Stomach (tissue), 9 donors: ENCODE data around the gene TPRG1L. TPM values are rescaled to one million over a fixed set of nuclear protein-coding genes. Genes with fewer than 3 reads are reported as not detected.

Source experiments
- DNase-seq, 2 donors: peaks; one replicate each; pipeline versions ENCODE4 v3.0.0 to v3.0.0-alpha.2; 2013 to 2019
- H3K27ac ChIP-seq, 5 donors: fragments of 200-600 bp in 4 of 5; sonication (generic) in 4 of 5; one replicate each; pipeline ENCODE4 v1.5.1; 2013 to 2019; ENCODE audit warnings: mild to moderate bottlenecking in 1 of 5, moderate library complexity in 1 of 5
- H3K27me3 ChIP-seq, 3 donors: fragments of 200-600 bp; sonication (generic); one replicate each; pipeline ENCODE4 v1.5.1; 2017 to 2019; ENCODE audit warnings: mixed run types in 1 of 3
- H3K36me3 ChIP-seq, 4 donors: fragments of 200-600 bp; sonication (generic); 1 replicate in 3 of 4; 2 replicates in 1 of 4; pipeline ENCODE4 v1.5.1; 2016 to 2019
- H3K4me1 ChIP-seq, 4 donors: fragments of 200-600 bp; sonication (generic); one replicate each; pipeline ENCODE4 v1.5.1; 2016 to 2019
- H3K4me3 ChIP-seq, 4 donors: fragments of 200-600 bp; sonication (generic) in 3 of 4; one replicate each; pipeline ENCODE4 v1.5.1; 2016 to 2019; ENCODE audit warnings: mild to moderate bottlenecking in 1 of 4
- H3K9me3 ChIP-seq, 4 donors: fragments of 200-600 bp; sonication (generic); one replicate each; pipeline ENCODE4 v1.5.1; 2016 to 2019
- EP300 ChIP-seq: sonication (generic); formaldehyde crosslinking; IDR thresholded peaks from one replicate; pipeline ENCODE4 v1.6.1; 2017; ENCODE audit warnings: antibody characterized with exemption
- POLR2A ChIP-seq, 4 donors: fragments of 450-650 bp; IDR thresholded peaks; one replicate each; pipeline ENCODE4 v1.6.1; 2016; ENCODE audit warnings: antibody characterized with exemption in 4 of 4, control low read depth in 2 of 4, mild to moderate bottlenecking in 1 of 4, moderate library complexity in 1 of 4
- POLR2AphosphoS5 ChIP-seq, 3 donors: sonication (generic); formaldehyde crosslinking; IDR thresholded peaks; one replicate each; pipeline ENCODE4 v1.6.1; 2016; ENCODE audit warnings: antibody characterized with exemption in 3 of 3
- WGBS, 5 donors: extraction: QIAGEN DNeasy Blood & Tissue Kit in 3 of 5; methylation state at CpG; one replicate each; pipeline versions ENCODE4 v1.1.5 to v1.1.7; 2013 to 2018; 5-methylcytosine and 5-hydroxymethylcytosine counted together
- intact Hi-C: fragments of 100-400 bp; cut with DNase I; formaldehyde crosslinking; loops from one replicate; pipeline ENCODE4 v1.15.1; 2023; ENCODE audit warnings: low total_unique reads
- polyA plus RNA-seq, 3 donors: library from polyadenylated mRNA; stranded (reverse); fragments of 200-250 nt; gene quantifications; one replicate each; pipeline ENCODE4 v1.2.3, GENCODE V29; 2013
- total RNA-seq, 5 donors: library from RNA; depleted of rRNA; stranded (reverse); fragments of >200 nt; gene quantifications; one replicate each; pipeline versions ENCODE4 v1.1.0 to v1.2.3, GENCODE V29; 2014 to 2016
- TF ChIP-seq, protein P1 (sequence below), 7 experiments: fragments of 450-650 bp in 4 of 7; fragments of 200-600 bp in 3 of 7; sonication (generic) in 3 of 7; IDR thresholded peaks; one replicate each; pipeline ENCODE4 v1.5.1; 2016 to 2019; ENCODE audit warnings: antibody characterized with exemption in 7 of 7, control low read depth in 2 of 7, mild to moderate bottlenecking in 1 of 7
- donor health status: healthy with polysubstance abuse.
- donor health status: Bipolar disorder and iron deficiency.
- donor health status: healthy.

TPRG1L gene
- total and polyA plus RNA-seq, 8 donors: 21.6 to 60.0 (median 30.4) TPM

DNA sequence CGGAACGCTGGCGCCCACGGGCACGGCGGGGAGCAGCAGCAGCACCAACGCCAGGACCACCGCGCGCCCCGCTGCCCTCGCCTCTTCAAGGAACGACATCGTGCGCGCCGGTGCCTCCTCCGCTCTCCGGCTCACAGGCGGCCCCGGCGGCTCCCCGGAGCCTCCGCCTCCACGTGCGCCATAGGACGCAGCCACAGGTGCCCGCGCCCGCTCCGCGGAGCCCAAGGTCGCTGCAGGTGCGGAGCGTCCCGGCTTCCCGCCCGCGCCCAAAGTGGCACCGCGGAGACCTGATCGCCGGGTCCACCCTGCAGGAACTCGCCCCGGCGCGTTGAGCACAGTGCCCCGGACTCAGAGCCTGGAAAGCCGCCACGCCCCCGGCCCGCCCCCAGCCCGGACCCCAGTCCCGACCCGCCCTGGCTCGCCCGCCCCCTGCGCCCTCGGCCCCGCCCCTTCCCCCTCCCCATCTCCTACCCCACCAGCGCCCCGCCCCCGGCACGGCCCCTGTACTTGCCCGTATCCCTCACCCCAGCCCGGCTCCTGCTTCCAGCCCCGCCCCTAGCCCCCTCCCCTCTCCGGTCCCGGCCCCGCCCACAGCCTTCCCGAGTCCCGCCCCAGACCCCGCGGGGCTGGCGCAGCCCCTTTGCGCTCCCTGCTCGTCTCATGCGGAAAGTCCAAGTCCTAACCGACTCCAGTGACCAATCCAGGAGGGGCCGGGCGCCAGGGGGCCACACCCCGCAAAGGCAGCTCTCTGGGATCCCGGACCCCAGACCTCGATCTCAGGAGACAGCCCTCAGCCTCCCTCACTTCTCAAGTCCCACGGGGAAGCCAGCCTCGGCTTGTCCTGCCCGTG, 13.4 kb upstream of the TPRG1L start, which contains the start of gene MEGF6:
TSS of gene MEGF6 (minus strand) at position 339 of the 850 bp plus-strand sequence. CDS start at position 99, 240 bp downstream.
- peak; percentile 73 to 93 for DNase-seq
- TF ChIP-seq POLR2A (IDR thresholded peaks at IDR 0.05): no peak
- intact Hi-C loops: no loop called here
- no peaks in the 10 kb centered on the region for H3K9me3 ChIP-seq
- H3K36me3 ChIP-seq: no peaks in the 10 kb centered on the region
- peaks cover 21 to 27% (median 24%) of the 10 kb centered on the region in 4 donors for H3K4me1 ChIP-seq
- no peak within 1 kb of the TSS for H3K27ac ChIP-seq
- H3K27me3 ChIP-seq: peaks cover 3 to 67% (median 41%) of the 10 kb centered on the region in 3 donors
- peak within 1 kb of the TSS; percentile 41 to 58 (median 50) for H3K4me3 ChIP-seq
- 0 to 2% (median 1%) methylated on average over 5 to 86 of the region's 87 CpGs for WGBS, 5 donors

DNA sequence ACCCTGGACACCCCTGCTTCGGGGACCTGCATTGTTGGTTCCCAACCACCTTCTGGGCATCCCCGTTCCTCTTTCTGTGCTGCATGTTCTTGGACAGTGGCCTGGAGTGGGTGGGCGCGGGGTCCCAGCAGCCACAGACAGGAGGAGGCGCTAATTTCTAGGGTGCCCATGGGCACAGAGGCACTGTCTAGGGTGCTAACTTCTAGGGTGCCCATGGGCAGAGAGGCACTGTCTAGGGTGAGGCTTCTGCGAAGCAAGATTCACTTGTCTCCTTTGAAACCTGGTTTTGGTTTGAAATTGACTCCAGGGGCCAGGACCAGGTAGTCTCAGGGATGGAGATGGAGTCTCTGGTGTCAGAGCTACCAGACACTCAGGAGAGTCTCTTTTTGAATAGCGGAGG, 12.7 kb upstream of the TPRG1L start:
- H3K36me3 ChIP-seq: no peaks in the 10 kb centered on the region
- no peaks in the 10 kb centered on the region for H3K9me3 ChIP-seq
- H3K27ac ChIP-seq: no peak overlapping the region
- TF ChIP-seq, protein P1, sequence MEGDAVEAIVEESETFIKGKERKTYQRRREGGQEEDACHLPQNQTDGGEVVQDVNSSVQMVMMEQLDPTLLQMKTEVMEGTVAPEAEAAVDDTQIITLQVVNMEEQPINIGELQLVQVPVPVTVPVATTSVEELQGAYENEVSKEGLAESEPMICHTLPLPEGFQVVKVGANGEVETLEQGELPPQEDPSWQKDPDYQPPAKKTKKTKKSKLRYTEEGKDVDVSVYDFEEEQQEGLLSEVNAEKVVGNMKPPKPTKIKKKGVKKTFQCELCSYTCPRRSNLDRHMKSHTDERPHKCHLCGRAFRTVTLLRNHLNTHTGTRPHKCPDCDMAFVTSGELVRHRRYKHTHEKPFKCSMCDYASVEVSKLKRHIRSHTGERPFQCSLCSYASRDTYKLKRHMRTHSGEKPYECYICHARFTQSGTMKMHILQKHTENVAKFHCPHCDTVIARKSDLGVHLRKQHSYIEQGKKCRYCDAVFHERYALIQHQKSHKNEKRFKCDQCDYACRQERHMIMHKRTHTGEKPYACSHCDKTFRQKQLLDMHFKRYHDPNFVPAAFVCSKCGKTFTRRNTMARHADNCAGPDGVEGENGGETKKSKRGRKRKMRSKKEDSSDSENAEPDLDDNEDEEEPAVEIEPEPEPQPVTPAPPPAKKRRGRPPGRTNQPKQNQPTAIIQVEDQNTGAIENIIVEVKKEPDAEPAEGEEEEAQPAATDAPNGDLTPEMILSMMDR (IDR thresholded peaks at IDR 0.05): no peak
- TF ChIP-seq EP300: no peak
- TF ChIP-seq POLR2A (IDR thresholded peaks at IDR 0.05): no peak
- no peak for TF ChIP-seq POLR2AphosphoS5 (IDR thresholded peaks at IDR 0.05)
- 60 to 75% (median 71%) methylated on average over 6 to 7 of the region's 7 CpGs for WGBS, 5 donors
- DNase-seq: no peak
- peak overlapping the region in 2 of 4 donors; percentile 48 to 58 for H3K4me3 ChIP-seq
- intact Hi-C loops: no loop called here
- H3K27me3 ChIP-seq: peaks cover 3 to 60% (median 41%) of the 10 kb centered on the region in 3 donors
- peaks cover 21 to 27% (median 24%) of the 10 kb centered on the region in 4 donors for H3K4me1 ChIP-seq

DNA sequence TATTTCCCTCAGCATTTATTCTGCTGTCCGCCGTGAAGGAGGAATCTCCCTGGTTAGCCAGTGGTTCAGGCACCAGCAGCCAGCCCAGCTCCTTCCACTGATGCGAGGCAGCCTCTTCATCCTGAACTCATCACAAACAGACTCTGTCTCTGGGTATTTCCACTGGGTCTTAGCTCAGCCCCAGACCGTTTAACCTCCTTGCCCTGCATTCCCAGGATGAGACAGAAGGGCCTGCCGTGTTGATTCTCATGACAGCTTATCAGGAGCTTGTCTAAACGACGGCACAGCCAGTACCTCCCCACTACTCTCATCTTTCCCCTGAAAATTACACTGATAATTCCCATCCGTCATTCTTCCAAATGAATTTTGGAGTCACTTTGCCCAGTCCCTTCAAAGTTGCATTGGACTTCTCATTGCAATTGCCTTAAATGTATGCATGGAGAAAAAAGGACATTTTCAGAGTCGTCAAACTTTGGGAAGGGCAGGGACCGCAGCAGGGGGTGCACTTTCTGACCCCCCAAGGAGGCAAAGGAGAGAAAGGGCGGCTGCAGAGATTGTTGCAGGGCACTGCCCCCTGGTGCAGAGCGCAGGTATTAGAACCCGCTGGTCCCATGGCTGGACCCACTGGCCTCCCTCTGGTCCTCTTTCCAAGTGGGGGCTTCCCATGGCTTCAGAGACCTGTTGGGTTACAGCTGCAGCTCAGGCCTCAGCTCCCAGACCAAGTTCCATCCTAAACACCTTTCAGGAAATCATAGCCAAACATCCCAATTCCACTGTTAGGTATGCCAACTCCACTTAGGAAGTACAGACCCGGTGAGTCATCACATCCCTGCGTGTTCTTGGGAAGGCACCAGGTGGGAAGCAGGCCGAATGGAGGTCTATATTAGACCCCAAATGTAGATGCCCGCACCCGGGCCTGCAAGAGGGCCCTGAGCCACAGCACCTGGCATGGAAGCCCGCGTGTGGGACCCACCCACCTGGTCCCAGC, 9.8 kb upstream of the TPRG1L start:
- Histone ChIP-seq H3K27ac (no peak overlapping the region), H3K9me3 (no peaks in the 10 kb centered on the region), H3K27me3 (peaks cover 0 to 31% (median 22%) of the 10 kb centered on the region in 3 donors), H3K36me3 (no peaks in the 10 kb centered on the region), H3K4me1 (peaks cover 20 to 34% (median 26%) of the 10 kb centered on the region in 4 donors), H3K4me3 (no peak overlapping the region)
- TF ChIP-seq POLR2AphosphoS5 (IDR thresholded peaks at IDR 0.05): no peak
- no peak for TF ChIP-seq EP300
- TF ChIP-seq, protein P1 (IDR thresholded peaks at IDR 0.05): peak in 4 of 7 experiments; percentile 38 to 61 (median 48)
- intact Hi-C loops: loop anchor here (5.0 kb wide), 2 partner anchors 48 to 123 kb away; no protein-coding TSS in a partner anchor
- DNase-seq: peak; percentile 30 to 49
- 56 to 62% (median 60%) methylated on average over 17 to 20 of the region's 20 CpGs for WGBS, 5 donors

DNA sequence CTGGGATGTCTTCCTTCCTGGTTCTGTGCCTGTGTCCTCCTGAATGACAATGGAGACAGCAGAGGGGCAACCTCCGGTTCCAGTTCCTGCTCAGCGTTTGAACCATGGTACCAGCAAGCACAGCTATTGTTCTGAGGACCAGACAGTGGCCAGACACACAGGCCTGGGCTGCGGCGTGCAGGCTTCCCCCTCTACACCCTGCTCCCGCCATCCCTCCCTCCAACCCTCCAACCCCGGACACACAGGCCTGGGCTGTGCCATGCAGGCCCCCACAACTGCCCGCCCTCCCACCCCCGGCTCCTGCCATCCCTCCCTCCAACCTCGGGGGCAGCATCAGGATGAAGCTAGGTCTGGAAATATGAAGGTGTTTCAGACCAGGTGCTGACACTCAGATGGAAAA, 8.0 kb upstream of the TPRG1L start:
- H3K4me1 ChIP-seq: peaks cover 2 to 30% (median 11%) of the 10 kb centered on the region in 4 donors
- no peaks in the 10 kb centered on the region for H3K36me3 ChIP-seq
- TF ChIP-seq, protein P1 (IDR thresholded peaks at IDR 0.05): no peak
- no peak for TF ChIP-seq EP300
- TF ChIP-seq POLR2AphosphoS5 (IDR thresholded peaks at IDR 0.05): no peak
- no peak for TF ChIP-seq POLR2A (IDR thresholded peaks at IDR 0.05)
- peaks cover 0 to 13% (median 4%) of the 10 kb centered on the region in 3 donors for H3K27me3 ChIP-seq
- intact Hi-C loops: loop anchor here (5.0 kb wide), 2 partner anchors 50 to 125 kb away; no protein-coding TSS in a partner anchor
- no peaks in the 10 kb centered on the region for H3K9me3 ChIP-seq
- no peak overlapping the region for H3K27ac ChIP-seq
- DNase-seq: no peak
- no peak overlapping the region for H3K4me3 ChIP-seq
- 75 to 86% (median 83%) methylated on average over 8 to 9 of the region's 9 CpGs for WGBS, 5 donors
